ENCODE measurements around the gene PYURF. TPM values are rescaled to one million over a fixed set of nuclear protein-coding genes. Genes with fewer than 3 reads are reported as not detected.
"Not testable (repeated sequence)": the region's sequence is repeated elsewhere in the genome, so short reads cannot be mapped to it uniquely, and the experiment has no call there.

Gene PYURF
- total RNA-seq, 1 donor from 2014 or later = 22.7 TPM

DNA sequence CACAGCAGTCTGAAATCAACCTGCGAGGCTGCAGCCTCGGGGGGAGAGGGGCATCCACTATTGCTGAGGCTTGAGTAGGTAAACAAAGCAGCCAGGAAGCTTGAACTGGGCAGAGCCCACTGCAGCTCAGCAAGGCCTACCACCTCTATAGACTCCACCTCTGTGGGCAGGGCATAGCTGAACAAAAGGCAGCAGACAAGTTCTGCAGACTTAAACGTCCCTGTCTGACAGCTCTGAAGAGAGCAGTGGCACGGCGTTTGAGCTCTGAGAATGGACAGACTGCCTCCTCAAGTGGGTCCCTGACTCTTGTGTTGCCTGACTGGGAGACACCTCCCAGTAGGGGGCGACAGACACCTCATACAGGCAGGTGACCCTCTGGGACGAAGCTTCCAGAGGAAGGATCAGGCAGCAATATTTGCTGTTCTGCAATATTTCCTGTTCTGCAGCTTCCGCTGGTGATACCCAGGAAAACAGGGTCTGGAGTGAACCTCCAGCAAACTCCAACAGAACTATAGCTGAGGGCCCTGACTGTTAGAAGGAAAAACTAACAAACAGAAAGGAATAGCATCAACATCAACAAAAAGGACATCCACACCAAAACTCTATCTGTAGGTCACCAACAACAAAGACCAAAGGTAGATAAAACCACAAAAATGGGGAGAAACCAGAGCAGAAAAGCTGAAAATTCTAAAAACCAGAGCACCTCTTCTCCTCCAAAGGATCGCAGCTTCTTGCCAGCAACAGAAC is 15.9 kb upstream of the PYURF start:
- not testable (repeated sequence) for H3K27ac Mint-ChIP-seq (ENCODE audit: unreplicated experiment); H3K4me1 Mint-ChIP-seq (ENCODE audit: low read depth, unreplicated experiment); H3K4me3 Mint-ChIP-seq (ENCODE audit: unreplicated experiment); H3K27me3 Mint-ChIP-seq (ENCODE audit: unreplicated experiment); H3K9me3 Mint-ChIP-seq (ENCODE audit: unreplicated experiment); H3K36me3 Mint-ChIP-seq (ENCODE audit: unreplicated experiment)
- peak; percentile 75 for DNase-seq
- peak; percentile 74 for TF ChIP-seq CTCF (IDR thresholded peaks at IDR 0.05; ENCODE audit: partially characterized antibody, unreplicated experiment)

DNA sequence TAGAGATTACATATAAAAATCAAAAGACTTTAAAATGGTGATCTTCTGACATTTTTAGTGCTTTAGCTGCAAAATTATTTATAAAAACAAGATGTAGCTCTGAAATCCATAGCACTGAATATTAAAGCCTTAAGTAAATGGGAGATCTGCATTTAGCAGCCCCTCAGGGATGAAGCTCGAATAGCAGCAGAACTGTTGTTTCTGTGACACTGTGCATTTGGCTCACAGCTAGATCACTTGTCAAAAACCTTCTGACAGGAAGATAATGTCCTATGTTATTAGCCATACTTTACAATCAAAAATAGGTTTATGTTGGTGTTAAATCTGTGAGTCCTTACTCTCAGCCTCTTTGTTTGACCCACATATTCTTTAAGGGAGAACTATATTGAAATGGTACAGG is 14.1 kb upstream of the PYURF start:
- peaks cover 6% of the 10 kb centered on the region for H3K27me3 Mint-ChIP-seq (ENCODE audit: unreplicated experiment)
- no peaks in the 10 kb centered on the region for H3K9me3 Mint-ChIP-seq (ENCODE audit: unreplicated experiment)
- no peaks in the 10 kb centered on the region for H3K4me1 Mint-ChIP-seq (ENCODE audit: low read depth, unreplicated experiment)
- no peaks in the 10 kb centered on the region for H3K36me3 Mint-ChIP-seq (ENCODE audit: unreplicated experiment)
- no peak for TF ChIP-seq CTCF (IDR thresholded peaks at IDR 0.05; ENCODE audit: partially characterized antibody, unreplicated experiment)
- H3K27ac Mint-ChIP-seq (ENCODE audit: unreplicated experiment) = no peak overlapping the region
- no peak for DNase-seq
- H3K4me3 Mint-ChIP-seq (ENCODE audit: unreplicated experiment) = no peak overlapping the region

DNA sequence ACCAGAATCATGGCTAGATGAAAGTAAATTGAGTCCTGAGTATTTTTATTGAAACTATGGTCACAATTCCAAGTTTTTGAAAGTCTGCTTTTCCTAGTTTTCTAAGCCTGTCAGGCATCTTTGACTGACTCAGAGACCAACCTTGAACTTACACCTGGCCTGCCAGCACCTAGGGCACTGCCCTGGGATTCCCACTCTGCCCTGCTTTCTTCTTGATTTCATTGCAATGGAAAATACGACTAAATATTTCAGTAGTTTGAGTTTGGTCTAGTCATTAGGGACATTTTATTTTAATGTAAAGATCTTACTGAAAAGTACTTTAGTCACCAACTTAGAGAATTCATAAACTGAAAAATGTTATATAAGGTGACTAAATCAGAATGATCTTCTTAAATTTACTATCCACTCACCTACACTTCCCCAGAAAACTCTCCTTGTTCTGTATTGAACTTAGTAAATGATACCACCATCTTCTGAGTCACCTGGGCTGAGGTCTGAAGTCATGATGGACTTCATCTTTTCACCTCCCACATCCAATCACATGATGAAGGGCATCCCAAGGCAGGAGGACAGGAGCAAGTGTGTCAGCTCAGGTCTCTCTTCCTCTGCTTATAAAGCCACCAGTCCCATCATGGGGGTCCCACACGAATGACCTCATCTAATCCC is 11.6 kb upstream of the PYURF start:
- Mint-ChIP-seq H3K9me3 (ENCODE audit: unreplicated experiment) (no peaks in the 10 kb centered on the region), H3K4me3 (ENCODE audit: unreplicated experiment) (no peak overlapping the region), H3K27ac (ENCODE audit: unreplicated experiment) (no peak overlapping the region), H3K27me3 (ENCODE audit: unreplicated experiment) (peaks cover 3% of the 10 kb centered on the region), H3K4me1 (ENCODE audit: low read depth, unreplicated experiment) (no peaks in the 10 kb centered on the region), H3K36me3 (ENCODE audit: unreplicated experiment) (no peaks in the 10 kb centered on the region)
- TF ChIP-seq CTCF (IDR thresholded peaks at IDR 0.05; ENCODE audit: partially characterized antibody, unreplicated experiment) = no peak
- DNase-seq = no peak

DNA sequence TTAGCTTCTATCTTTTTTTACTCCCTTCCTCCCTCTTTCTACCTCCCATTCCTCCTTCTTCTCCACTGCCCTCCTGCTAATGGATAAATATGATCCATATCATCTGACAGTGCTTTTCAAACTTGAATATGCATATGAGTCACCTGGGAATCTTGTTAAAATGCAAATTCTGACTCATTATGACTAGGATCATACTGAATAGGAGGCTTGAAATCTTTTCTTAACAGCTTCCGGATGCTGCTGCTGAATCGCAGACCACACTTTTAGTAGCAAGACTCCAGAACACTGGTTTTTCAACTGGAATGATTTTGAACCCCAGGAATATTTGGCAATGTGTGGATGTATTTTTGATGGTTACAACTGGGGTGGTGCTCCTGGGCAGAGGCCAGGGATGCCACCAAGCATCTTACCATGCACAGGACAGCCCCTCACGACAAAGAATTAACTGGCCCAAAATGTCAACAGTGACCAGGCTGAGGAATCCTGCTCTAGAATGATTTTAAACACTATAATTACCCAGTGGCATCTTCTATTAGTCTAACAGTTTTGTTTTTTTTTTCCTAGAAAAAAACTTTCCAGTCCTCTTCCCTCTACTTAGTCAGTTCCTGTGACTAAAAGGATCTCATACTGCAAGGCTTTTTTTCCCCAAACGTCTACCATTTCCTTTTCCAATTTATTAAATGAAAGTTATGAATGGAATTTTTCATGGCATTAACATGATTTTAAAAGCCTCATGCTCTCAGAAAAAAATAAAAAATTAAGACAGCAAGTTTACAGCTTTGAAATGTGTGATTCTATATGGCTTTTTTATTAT is 10.6 kb upstream of the PYURF start:
- Mint-ChIP-seq H3K9me3 (ENCODE audit: unreplicated experiment) (no peaks in the 10 kb centered on the region), H3K4me1 (ENCODE audit: low read depth, unreplicated experiment) (no peaks in the 10 kb centered on the region), H3K36me3 (ENCODE audit: unreplicated experiment) (no peaks in the 10 kb centered on the region), H3K27me3 (ENCODE audit: unreplicated experiment) (peaks cover 3% of the 10 kb centered on the region), H3K4me3 (ENCODE audit: unreplicated experiment) (no peak overlapping the region), H3K27ac (ENCODE audit: unreplicated experiment) (no peak overlapping the region)
- no peak for DNase-seq
- no peak for TF ChIP-seq CTCF (IDR thresholded peaks at IDR 0.05; ENCODE audit: partially characterized antibody, unreplicated experiment)
